H9 (cell line): Measurements from ENCODE around the gene COA1. TPM values are rescaled to one million over a fixed set of nuclear protein-coding genes. Genes with fewer than 3 reads are reported as not detected.

ENCODE experiments used
- DNase-seq: peaks from one replicate; pipeline ENCODE4 v3.0.0-alpha.2; 2017
- H2AFZ ChIP-seq: one replicate; pipeline ENCODE4 v1.6.1; 2013; ENCODE audit warnings: mild to moderate bottlenecking, low read length, control low read depth, moderate library complexity
- H2AK5ac ChIP-seq: 2 replicates; pipeline ENCODE4 v1.6.1; 2013; ENCODE audit warnings: low read length, control low read depth, mixed read lengths; ENCODE audit not compliant: insufficient read length
- H2BK120ac ChIP-seq: one replicate; pipeline ENCODE4 v1.6.1; 2013; ENCODE audit warnings: low read depth, mild to moderate bottlenecking, low read length, control low read depth, inconsistent platforms; ENCODE audit not compliant: poor library complexity, severe bottlenecking
- H2BK12ac ChIP-seq: 2 replicates; pipeline ENCODE4 v1.6.1; 2013; ENCODE audit warnings: low read length, control low read depth, mixed read lengths, low read depth; ENCODE audit not compliant: insufficient read length
- H2BK15ac ChIP-seq: 2 replicates; pipeline ENCODE4 v1.6.1; 2013; ENCODE audit warnings: low read depth, low read length, control low read depth
- H2BK20ac ChIP-seq: one replicate; pipeline ENCODE4 v1.6.1; 2013; ENCODE audit warnings: low read depth, mild to moderate bottlenecking, low read length, control low read depth, inconsistent platforms; ENCODE audit not compliant: poor library complexity, severe bottlenecking
- H2BK5ac ChIP-seq: 2 replicates; pipeline ENCODE4 v1.6.1; 2013; ENCODE audit warnings: low read length, control low read depth, mixed read lengths; ENCODE audit not compliant: insufficient read length
- H3K14ac ChIP-seq: 2 replicates; pipeline ENCODE4 v1.6.1; 2013; ENCODE audit warnings: low read length, control low read depth; ENCODE audit not compliant: insufficient read depth
- H3K18ac ChIP-seq: 2 replicates; pipeline ENCODE4 v1.6.1; 2013; ENCODE audit warnings: low read depth, mild to moderate bottlenecking, mixed read lengths, low read length, control low read depth; ENCODE audit not compliant: insufficient read length
- H3K23ac ChIP-seq: 2 replicates; pipeline ENCODE4 v1.6.1; 2013; ENCODE audit warnings: low read length, control low read depth, mixed read lengths, low read depth; ENCODE audit not compliant: insufficient read length
- H3K23me2 ChIP-seq: 2 replicates; pipeline ENCODE4 v1.6.1; 2013; ENCODE audit warnings: low read depth, mild to moderate bottlenecking, mixed read lengths, low read length, control low read depth; ENCODE audit not compliant: insufficient read length, poor library complexity, severe bottlenecking
- H3K27ac ChIP-seq: 2 replicates; pipeline ENCODE4 v1.5.1; 2013; ENCODE audit warnings: low read length, control low read depth, mixed read lengths, low read depth; ENCODE audit not compliant: insufficient read length
- H3K27me3 ChIP-seq: 2 replicates; pipeline ENCODE4 v1.6.1; 2013; ENCODE audit warnings: low read length, control low read depth, inconsistent platforms; ENCODE audit not compliant: insufficient read depth
- H3K4ac ChIP-seq: 2 replicates; pipeline ENCODE4 v1.6.1; 2013; ENCODE audit warnings: low read depth, mild to moderate bottlenecking, control low read depth, inconsistent platforms, low read length, moderate library complexity
- H3K4me1 ChIP-seq: 2 replicates; pipeline ENCODE4 v1.6.1; 2013; ENCODE audit warnings: low read length, control low read depth, inconsistent platforms; ENCODE audit not compliant: insufficient read depth
- H3K4me2 ChIP-seq: 2 replicates; pipeline ENCODE4 v1.6.1; 2013; ENCODE audit warnings: low read length, control low read depth, mixed read lengths; ENCODE audit not compliant: insufficient read length, insufficient read depth
- H3K56ac ChIP-seq: 2 replicates; pipeline ENCODE4 v1.6.1; 2013; ENCODE audit warnings: low read depth, mild to moderate bottlenecking, mixed read lengths, low read length, control low read depth; ENCODE audit not compliant: insufficient read length
- H3K79me1 ChIP-seq: 2 replicates; pipeline ENCODE4 v1.6.1; 2013; ENCODE audit warnings: low read depth, mild to moderate bottlenecking, moderate library complexity, low read length, control low read depth, inconsistent platforms; ENCODE audit not compliant: insufficient read depth, poor library complexity, severe bottlenecking
- H3K79me2 ChIP-seq: 2 replicates; pipeline ENCODE4 v1.6.1; 2013; ENCODE audit warnings: low read length, control low read depth, inconsistent platforms; ENCODE audit not compliant: insufficient read depth
- H3K9ac ChIP-seq: 2 replicates; pipeline ENCODE4 v1.6.1; 2013; ENCODE audit warnings: low read length, control low read depth, mixed read lengths; ENCODE audit not compliant: insufficient read length; ENCODE audit errors: extremely low read depth
- H3K9me3 ChIP-seq: one replicate; pipeline ENCODE4 v1.6.1; 2013; ENCODE audit warnings: low read depth, low read length, inconsistent platforms; ENCODE audit not compliant: control insufficient read depth
- H3T11ph ChIP-seq: one replicate; pipeline ENCODE4 v1.6.1; 2013; ENCODE audit warnings: mild to moderate bottlenecking, low read length, control low read depth, inconsistent platforms
- H4K20me1 ChIP-seq: one replicate; pipeline ENCODE4 v1.6.1; 2013; ENCODE audit not compliant: control insufficient read depth, insufficient read length, insufficient read depth
- H4K5ac ChIP-seq: 2 replicates; pipeline ENCODE4 v1.6.1; 2013; ENCODE audit warnings: low read depth, mild to moderate bottlenecking, mixed read lengths, low read length, control low read depth; ENCODE audit not compliant: insufficient read length
- H4K8ac ChIP-seq: replicated peaks from 2 replicates; pipeline ENCODE4 v1.6.1; 2013; ENCODE audit warnings: low read length, control low read depth, mixed read lengths, low read depth; ENCODE audit not compliant: insufficient read length
- H4K91ac ChIP-seq: 2 replicates; pipeline ENCODE4 v1.6.1; 2013; ENCODE audit warnings: low read depth, mild to moderate bottlenecking, moderate library complexity, mixed read lengths, low read length, control low read depth; ENCODE audit not compliant: insufficient read length
- H3K27ac Mint-ChIP-seq, 3 experiments: 2 replicates in 2 of 3; 3 replicates in 1 of 3; pipeline ENCODE4 v1.8.0; 2020 to 2021; ENCODE audit warnings: mixed read lengths in 3 of 3, mild to moderate bottlenecking in 1 of 3, moderate library complexity in 1 of 3
- H3K27me3 Mint-ChIP-seq: 2 replicates; pipeline ENCODE4 v1.8.0; 2021; ENCODE audit warnings: low read depth, mild to moderate bottlenecking, moderate library complexity, mixed read lengths
- H3K36me3 Mint-ChIP-seq, 3 experiments: 2 replicates in 2 of 3; 3 replicates in 1 of 3; pipeline ENCODE4 v1.8.0; 2020 to 2021; ENCODE audit warnings: low read depth in 3 of 3, mixed read lengths in 3 of 3; ENCODE audit not compliant: insufficient read depth in 1 of 3
- H3K4me1 Mint-ChIP-seq, 2 experiments: 2 replicates each; pipeline ENCODE4 v1.8.0; 2020; ENCODE audit warnings: mixed read lengths in 2 of 2
- H3K4me3 Mint-ChIP-seq, 2 experiments: 2 replicates in 1 of 2; 3 replicates in 1 of 2; pipeline ENCODE4 v1.8.0; 2020 to 2021; ENCODE audit warnings: mild to moderate bottlenecking in 2 of 2, mixed read lengths in 2 of 2, moderate library complexity in 1 of 2
- H3K9me3 Mint-ChIP-seq, 2 experiments: 2 replicates in 1 of 2; 3 replicates in 1 of 2; pipeline ENCODE4 v1.8.0; 2020; ENCODE audit warnings: mild to moderate bottlenecking in 2 of 2, mixed read lengths in 2 of 2, moderate library complexity in 1 of 2
- CTCF ChIP-seq: fragments of 200-600 bp; sonication (generic); conservative IDR thresholded peaks from 3 replicates; pipeline ENCODE4 v1.8.0; 2021; ENCODE audit warnings: antibody characterized with exemption, mild to moderate bottlenecking
- WGBS: extraction: QIAGEN DNeasy Blood & Tissue Kit; methylation state at CpG from one replicate; pipeline ENCODE4 v1.1.7; 2013; ENCODE audit warnings: missing lambda C conversion rate, low lambda C conversion rate, mixed read lengths; ENCODE audit not compliant: insufficient read length; ENCODE audit errors: extremely low coverage; 5-methylcytosine and 5-hydroxymethylcytosine counted together
- total RNA-seq: library from RNA; stranded (reverse); gene quantifications from 2 replicates; pipeline ENCODE4 v1.2.1, GENCODE V29; 2021

COA1 gene
- total RNA-seq, 1 experiment from 2014 or later: 138 TPM

GRCh38 chr7:43703573-43703972 is 25.8 kb downstream of the COA1 start:
- no peaks in the 10 kb centered on the region for H3K9me3 ChIP-seq
- no peak overlapping the region for H2BK15ac ChIP-seq
- H4K8ac ChIP-seq: no peak overlapping the region
- H3K27ac ChIP-seq: no peak overlapping the region
- H3K18ac ChIP-seq: no peak overlapping the region
- H3K27ac Mint-ChIP-seq: no peak overlapping the region
- no peak overlapping the region for H3K9ac ChIP-seq
- H4K20me1 ChIP-seq: no peaks in the 10 kb centered on the region
- no peak overlapping the region for H3K14ac ChIP-seq
- peaks cover 11 to 27% of the 10 kb centered on the region in 2 experiments for H3K9me3 Mint-ChIP-seq
- no peak overlapping the region for H2BK20ac ChIP-seq
- no peak overlapping the region for H3K4me2 ChIP-seq
- H3K27me3 ChIP-seq: no peaks in the 10 kb centered on the region
- peaks cover 22 to 26% of the 10 kb centered on the region in 2 experiments for H3K4me1 Mint-ChIP-seq
- no peak for TF ChIP-seq CTCF
- no peak overlapping the region for H4K91ac ChIP-seq
- no peak overlapping the region for H4K5ac ChIP-seq
- no peak overlapping the region for H2AK5ac ChIP-seq
- H3K4me3 Mint-ChIP-seq: no peak overlapping the region
- H3K79me2 ChIP-seq: peaks cover 18% of the 10 kb centered on the region; the same call in 1 of the 2 replicates
- H3K4me1 ChIP-seq: peaks cover 3% of the 10 kb centered on the region; the same call in 1 of the 2 replicates
- H3K27me3 Mint-ChIP-seq: no peaks in the 10 kb centered on the region
- no peak overlapping the region for H3T11ph ChIP-seq
- no peak overlapping the region for H2BK120ac ChIP-seq
- no peak overlapping the region for H3K23ac ChIP-seq
- peaks cover 29 to 52% (median 38%) of the 10 kb centered on the region in 3 experiments for H3K36me3 Mint-ChIP-seq
- no peaks in the 10 kb centered on the region for H3K23me2 ChIP-seq
- no peak overlapping the region for H2AFZ ChIP-seq
- no peak for DNase-seq
- WGBS: no CpG with 5 or more reads among the region's 1 CpG
- no peak overlapping the region for H2BK12ac ChIP-seq
- H2BK5ac ChIP-seq: no peak overlapping the region
- no peak overlapping the region for H3K4ac ChIP-seq
- H3K56ac ChIP-seq: no peak overlapping the region
- H3K79me1 ChIP-seq: peaks cover 6% of the 10 kb centered on the region
